GM18498 (cell line): ENCODE measurements around the gene SLC17A3.

Experiments used
- ATAC-seq: cut with Tn5 transposase; IDR thresholded peaks from one replicate; pipeline ENCODE4 v1.9.1; 2021; ENCODE audit warnings: mild to moderate bottlenecking, moderate library complexity; ENCODE audit not compliant: unreplicated experiment

Gene SLC17A3

GRCh38 chr6:25842526-25842925 is 31.5 kb downstream of the SLC17A3 start:
- no peak for ATAC-seq

- ATAC-seq, result no peak
Observed at GRCh38 chr6:25835442-25836283, 38.4 kb downstream of the SLC17A3 start.

GRCh38 chr6:25834950-25835349 is 39.1 kb downstream of the SLC17A3 start:
- ATAC-seq, result no peak

- ATAC-seq, result no peak
Observed at GRCh38 chr6:25833136-25833535, 40.9 kb downstream of the SLC17A3 start.

GRCh38 chr6:25832670-25833069 is 41.4 kb downstream of the SLC17A3 start:
- no peak for ATAC-seq

GRCh38 chr6:25832307-25832662 is 41.8 kb downstream of the SLC17A3 start:
- no peak for ATAC-seq

GRCh38 chr6:25831532-25832306 is 42.3 kb downstream of the SLC17A3 start, which contains the start of gene SLC17A1:
TSS of gene SLC17A1 (minus strand) at chr6:25832052. CDS start at chr6:25830557, 1,495 bp downstream.
- ATAC-seq, result no peak

GRCh38 chr6:25830458-25830857 is 43.6 kb downstream of the SLC17A3 start:
- no peak for ATAC-seq

- no peak for ATAC-seq
Observed at GRCh38 chr6:25829375-25829774, 44.7 kb downstream of the SLC17A3 start.

- ATAC-seq, result no peak
Observed at GRCh38 chr6:25821341-25821740, 52.7 kb downstream of the SLC17A3 start.

- ATAC-seq, result no peak
Observed at GRCh38 chr6:25816252-25816651, 57.8 kb downstream of the SLC17A3 start.

- no peak for ATAC-seq
Observed at GRCh38 chr6:25815194-25815593, 58.8 kb downstream of the SLC17A3 start.

- ATAC-seq, result no peak
Observed at GRCh38 chr6:25804804-25805203, 69.2 kb downstream of the SLC17A3 start.

- no peak for ATAC-seq
Observed at GRCh38 chr6:25801436-25801835, 72.6 kb downstream of the SLC17A3 start.
